Panc1 (cell line): ENCODE data around the gene LIME1. TPM values are rescaled to one million over a fixed set of nuclear protein-coding genes. Genes with fewer than 3 reads are reported as not detected.

ENCODE experiments used
- ATAC-seq: fragments of 200-7000 bp; cut with Tn5 transposase; 2 replicates; pipeline ENCODE4 v1.9.1; 2020; ENCODE audit warnings: mild to moderate bottlenecking, moderate library complexity
- BruUV-seq: library from RNA; stranded (reverse); fragments of 400-500 nt; replicated peaks from 2 replicates; lab custom pipeline; 2021; lab: Mats Ljungman, UMichigan
- CTCF ChIA-PET: fragments of 300-600 bp; sonication (Branson Sonifier 250); formaldehyde crosslinking; loops from one replicate; lab custom pipeline; 2022; ENCODE audit warnings: antibody characterized with exemption; lab: Charles Lee
- POLR2A ChIA-PET: fragments of 300-600 bp; sonication (Branson Sonifier 250); formaldehyde crosslinking; loops from one replicate; lab custom pipeline; 2022; ENCODE audit warnings: antibody characterized with exemption; lab: Charles Lee
- DNase-seq: peaks from one replicate; pipeline ENCODE4 v3.0.0-alpha.2; 2010; ENCODE audit warnings: low read depth, low spot score
- H3K27ac ChIP-seq: 2 replicates; pipeline ENCODE4 v1.5.1; 2011; ENCODE audit warnings: mild to moderate bottlenecking, low read length, inconsistent platforms
- H3K27me3 ChIP-seq: fragments of 200-500 bp; sonication (Bioruptor generic); 2 replicates; pipeline ENCODE4 v1.6.0; 2014; ENCODE audit warnings: low read length, inconsistent platforms; ENCODE audit not compliant: control insufficient read depth, insufficient read depth
- H3K36me3 ChIP-seq: fragments of 200-500 bp; sonication (Bioruptor generic); 2 replicates; pipeline ENCODE4 v1.5.1; 2014; ENCODE audit warnings: inconsistent platforms, mild to moderate bottlenecking, low read length, moderate library complexity; ENCODE audit not compliant: control insufficient read depth, insufficient read depth
- H3K4me1 ChIP-seq: 2 replicates; pipeline ENCODE4 v1.5.1; 2011; ENCODE audit warnings: inconsistent platforms, mild to moderate bottlenecking, low read length, moderate library complexity; ENCODE audit not compliant: control insufficient read depth, insufficient read depth
- H3K4me3 ChIP-seq, 2 experiments: 2 replicates each; pipeline ENCODE4 v1.5.1; 2011 to 2012; ENCODE audit warnings: low read depth in 2 of 2, low read length in 2 of 2, mild to moderate bottlenecking in 2 of 2, inconsistent platforms in 1 of 2, moderate library complexity in 1 of 2
- H3K9me3 ChIP-seq: fragments of 200-500 bp; sonication (Bioruptor generic); 2 replicates; pipeline ENCODE4 v1.5.1; 2014; ENCODE audit warnings: low read depth, mild to moderate bottlenecking, inconsistent platforms, low read length, moderate library complexity; ENCODE audit not compliant: control insufficient read depth, insufficient read depth
- CTCF ChIP-seq: fragments of 450-650 bp; IDR thresholded peaks from 2 replicates; pipeline ENCODE4 v1.5.1; 2017; ENCODE audit warnings: mild to moderate bottlenecking
- POLR2AphosphoS5 ChIP-seq: IDR thresholded peaks from 2 replicates; pipeline ENCODE4 v1.6.1; 2012; ENCODE audit warnings: mild to moderate bottlenecking, low read depth, low read length, moderate library complexity
- REST ChIP-seq, 2 experiments: IDR thresholded peaks; 2 replicates each; pipeline ENCODE4 v1.6.1; 2011 to 2012; ENCODE audit warnings: low read depth in 2 of 2, control low read depth in 1 of 2, low read length in 1 of 2, mild to moderate bottlenecking in 1 of 2, moderate library complexity in 1 of 2; ENCODE audit not compliant: insufficient read depth in 1 of 2
- TCF7L2 ChIP-seq: IDR thresholded peaks from 2 replicates; pipeline ENCODE4 v1.6.1; 2011; ENCODE audit warnings: mild to moderate bottlenecking, low read depth, low read length, inconsistent platforms
- in situ Hi-C: cut with HindIII; loops from 2 replicates; pipeline ENCODE4 v1.10.0; 2016; ENCODE audit warnings: low sequenced_read_pairs, low pct_unique_long_range_greater_than_20kb
- intact Hi-C: fragments of 100-400 bp; cut with micrococcal nuclease; formaldehyde crosslinking; loops from one replicate; pipeline ENCODE4 v1.10.0; 2022; ENCODE audit not compliant: unreplicated experiment
- total RNA-seq: library from RNA; stranded (reverse); gene quantifications from one replicate; pipeline ENCODE4 v1.2.1, GENCODE V29; 2021; ENCODE audit not compliant: unreplicated experiment

LIME1 gene
- total RNA-seq, 1 experiment from 2014 or later = 15.2 TPM

- no TSS peak for BruUV-seq
- DNase-seq = no peak
- in situ Hi-C loops (no loop called here), intact Hi-C loops (no loop called here)
- Histone ChIP-seq H3K4me3 (no peak overlapping the region), H3K9me3 (no peaks in the 10 kb centered on the region), H3K27me3 (no peaks in the 10 kb centered on the region), H3K27ac (no peak overlapping the region), H3K4me1 (peaks cover 5% of the 10 kb centered on the region), H3K36me3 (no peaks in the 10 kb centered on the region; the same call in 1 of the 2 replicates)
- CTCF ChIA-PET = no interaction called here
- no peak for TF ChIP-seq POLR2AphosphoS5
- TF ChIP-seq CTCF = no peak
- no peak for TF ChIP-seq TCF7L2
- no peak for TF ChIP-seq REST (IDR thresholded peaks at IDR 0.05; ENCODE audit: insufficient read depth in 1 of 2, low read depth in 2 of 2, low read length in 1 of 2)
- POLR2A ChIA-PET = no interaction called here
- peak; percentile 35; the same call in 1 of the 2 replicates for ATAC-seq
These were observed 11.2 kb downstream of the LIME1 start for GRCh38 chr20:63747622-63748069.

GRCh38 chr20:63748070-63748933 lies 11.8 kb downstream of the LIME1 start:
- Histone ChIP-seq H3K9me3 (no peaks in the 10 kb centered on the region), H3K36me3 (no peaks in the 10 kb centered on the region; the same call in 1 of the 2 replicates), H3K27ac (no peak overlapping the region), H3K4me1 (peaks cover 3% of the 10 kb centered on the region), H3K27me3 (no peaks in the 10 kb centered on the region), H3K4me3 (no peak overlapping the region)
- TF ChIP-seq TCF7L2 (no peak), POLR2AphosphoS5 (no peak), CTCF (no peak), REST (IDR thresholded peaks at IDR 0.05; ENCODE audit: insufficient read depth in 1 of 2, low read depth in 2 of 2, low read length in 1 of 2) (no peak)
- no peak for DNase-seq
- intact Hi-C loops (no loop called here), in situ Hi-C loops (no loop called here)
- peak; percentile 39; the same call in 1 of the 2 replicates for ATAC-seq
- CTCF ChIA-PET = no interaction called here
- BruUV-seq = no TSS peak
- POLR2A ChIA-PET = no interaction called here
